WTC11 (cell line): ENCODE measurements around the gene SYCP2.

Experiments
- ARID4B ChIP-seq: sonication (generic); formaldehyde crosslinking; IDR thresholded peaks from 2 replicates; pipeline ENCODE4 v1.8.0; 2023; ENCODE audit warnings: missing genetic modification reagents, mild to moderate bottlenecking, borderline replicate concordance
- ATF2 ChIP-seq: sonication (generic); formaldehyde crosslinking; IDR thresholded peaks from 2 replicates; pipeline ENCODE4 v1.8.1; 2022; ENCODE audit warnings: low read depth, missing genetic modification reagents, borderline replicate concordance
- CTCF ChIP-seq: fragments of 200-600 bp; IDR thresholded peaks from 2 replicates; pipeline ENCODE4 v1.8.0; 2022; ENCODE audit warnings: antibody characterized with exemption
- E2F1 ChIP-seq: sonication (generic); formaldehyde crosslinking; IDR thresholded peaks from 2 replicates; pipeline ENCODE4 v1.8.0; 2022; ENCODE audit warnings: mild to moderate bottlenecking, missing genetic modification reagents
- ETV6 ChIP-seq: sonication (generic); formaldehyde crosslinking; IDR thresholded peaks from 2 replicates; pipeline ENCODE4 v1.8.1; 2022; ENCODE audit warnings: mild to moderate bottlenecking, missing genetic modification reagents
- JUN ChIP-seq: sonication (generic); formaldehyde crosslinking; IDR thresholded peaks from 2 replicates; pipeline ENCODE4 v1.8.0; 2023; ENCODE audit warnings: mild to moderate bottlenecking, missing genetic modification reagents
- MAX ChIP-seq: sonication (generic); formaldehyde crosslinking; IDR thresholded peaks from 2 replicates; pipeline ENCODE4 v1.8.0; 2022; ENCODE audit warnings: mild to moderate bottlenecking, missing genetic modification reagents
- NFE2L1 ChIP-seq: sonication (generic); formaldehyde crosslinking; IDR thresholded peaks from 2 replicates; pipeline ENCODE4 v1.8.1; 2023; ENCODE audit warnings: missing genetic modification reagents
- NR1H2 ChIP-seq: sonication (generic); formaldehyde crosslinking; IDR thresholded peaks from 2 replicates; pipeline ENCODE4 v1.9.0; 2021; ENCODE audit warnings: mild to moderate bottlenecking, moderate library complexity, missing genetic modification reagents
- NR2C2 ChIP-seq: sonication (generic); formaldehyde crosslinking; IDR thresholded peaks from 2 replicates; pipeline ENCODE4 v1.8.0; 2022; ENCODE audit warnings: mild to moderate bottlenecking, missing genetic modification reagents
- SP1 ChIP-seq: sonication (generic); formaldehyde crosslinking; conservative IDR thresholded peaks from 2 replicates; pipeline ENCODE4 v1.8.1; 2022; ENCODE audit warnings: missing genetic modification reagents
- ZNF281 ChIP-seq: sonication (generic); formaldehyde crosslinking; IDR thresholded peaks from 2 replicates; pipeline ENCODE4 v1.8.0; 2023; ENCODE audit warnings: mild to moderate bottlenecking, missing genetic modification reagents

GRCh38 chr20:59925899-59926298 is 7.5 kb downstream of the SYCP2 start:
- TF ChIP-seq NR1H2 (CRISPR knock-in tag) = no peak
- TF ChIP-seq CTCF = no peak
- no peak for TF ChIP-seq NFE2L1 (CRISPR knock-in tag)
- no peak for TF ChIP-seq MAX (CRISPR knock-in tag)
- no peak for TF ChIP-seq E2F1 (CRISPR knock-in tag)
- TF ChIP-seq JUN (CRISPR knock-in tag) = no peak
- no peak for TF ChIP-seq ETV6 (CRISPR knock-in tag)
- no peak for TF ChIP-seq ATF2
- no peak for TF ChIP-seq SP1 (CRISPR knock-in tag)
- no peak for TF ChIP-seq ARID4B
- TF ChIP-seq NR2C2 (CRISPR knock-in tag) = no peak
- no peak for TF ChIP-seq ZNF281 (CRISPR knock-in tag)
